Caki2 (cell line): ENCODE measurements around the gene ARHGAP10. TPM values are rescaled to one million over a fixed set of nuclear protein-coding genes. Genes with fewer than 3 reads are reported as not detected.

Experiments
- DNase-seq: peaks from one replicate; pipeline ENCODE4 v3.0.0-alpha.2; 2015; ENCODE audit warnings: low read depth
- in situ Hi-C: cut with HindIII; loops from 2 replicates; pipeline ENCODE4 v1.10.0; 2016; ENCODE audit warnings: low sequenced_read_pairs, low pct_unique_long_range_greater_than_20kb, mixed read lengths
- total RNA-seq: library from RNA; depleted of rRNA; stranded (reverse); fragments of >200 nt; shearing (Covaris generic); gene quantifications from 2 replicates; pipeline ENCODE4 v1.2.3, GENCODE V29; 2014; ENCODE audit warnings: low replicate concordance

Gene ARHGAP10
- total RNA-seq, 1 experiment from 2014 or later = 8.3 TPM

GRCh38 chr4:148092316-148093014, 360.6 kb downstream of the ARHGAP10 start:
- in situ Hi-C loops = no loop called here
- no peak for DNase-seq

- no peak for DNase-seq
- in situ Hi-C loops = no loop called here
These were observed 361.2 kb downstream of the ARHGAP10 start for GRCh38 chr4:148093065-148093464.

GRCh38 chr4:148094149-148094548, 362.3 kb downstream of the ARHGAP10 start:
- DNase-seq = no peak
- in situ Hi-C loops = no loop called here

- no peak for DNase-seq
- in situ Hi-C loops = no loop called here
These were observed 363.5 kb downstream of the ARHGAP10 start for GRCh38 chr4:148095346-148095923.

- in situ Hi-C loops = no loop called here
These were observed 365.9 kb downstream of the ARHGAP10 start for GRCh38 chr4:148097801-148098200.

GRCh38 chr4:148101235-148101634, 369.3 kb downstream of the ARHGAP10 start:
- no peak for DNase-seq
- in situ Hi-C loops = no loop called here

More at GRCh38 chr4:148097801-148098200, 365.9 kb downstream of the ARHGAP10 start:
- DNase-seq = no peak

GRCh38 chr4:148101790-148102189, 369.9 kb downstream of the ARHGAP10 start:
- no peak for DNase-seq
- in situ Hi-C loops = no loop called here

GRCh38 chr4:148103597-148104355, 371.9 kb downstream of the ARHGAP10 start:
- DNase-seq = no peak
- in situ Hi-C loops = no loop called here

GRCh38 chr4:148108766-148109165, 376.9 kb downstream of the ARHGAP10 start:
- DNase-seq = no peak
- in situ Hi-C loops = no loop called here

- no peak for DNase-seq
- in situ Hi-C loops = no loop called here
These were observed 377.3 kb downstream of the ARHGAP10 start for GRCh38 chr4:148109216-148109615.

GRCh38 chr4:148110169-148110568, 378.3 kb downstream of the ARHGAP10 start:
- in situ Hi-C loops = no loop called here
- DNase-seq = no peak

GRCh38 chr4:148112231-148112982, 380.5 kb downstream of the ARHGAP10 start:
- in situ Hi-C loops = no loop called here
- no peak for DNase-seq

- no peak for DNase-seq
- in situ Hi-C loops = no loop called here
These were observed 382.5 kb downstream of the ARHGAP10 start for GRCh38 chr4:148114436-148114835.

GRCh38 chr4:148116264-148116663, 384.4 kb downstream of the ARHGAP10 start:
- DNase-seq = no peak
- in situ Hi-C loops = no loop called here

GRCh38 chr4:148116969-148117368, 385.1 kb downstream of the ARHGAP10 start:
- in situ Hi-C loops = no loop called here
- no peak for DNase-seq

GRCh38 chr4:148118179-148118578, 386.3 kb downstream of the ARHGAP10 start:
- in situ Hi-C loops = no loop called here
- DNase-seq = no peak

GRCh38 chr4:148118633-148119032, 386.7 kb downstream of the ARHGAP10 start:
- in situ Hi-C loops = no loop called here
- no peak for DNase-seq

GRCh38 chr4:148120216-148120615, 388.3 kb downstream of the ARHGAP10 start:
- in situ Hi-C loops = no loop called here
- no peak for DNase-seq
